Cardiac fibroblast (primary cell): Measurements from ENCODE around the gene PORCN.
"Not testable (repeated sequence)": the region's sequence is repeated elsewhere in the genome, so short reads cannot be mapped to it uniquely, and the experiment has no call there.

ENCODE experiments used
- DNase-seq, 2 donors: peaks; one replicate each; pipeline versions ENCODE4 v3.0.0 to v3.0.0-alpha.2; 2010; ENCODE audit warnings: low read depth in 2 of 2
- H3K4me3 ChIP-seq, 2 donors: replicated peaks in 1 of 2; 1 replicate in 1 of 2; 2 replicates in 1 of 2; pipeline ENCODE4 v1.5.1; 2011; ENCODE audit warnings: low read depth in 2 of 2, low read length in 2 of 2, mild to moderate bottlenecking in 2 of 2, moderate library complexity in 1 of 2
- TF ChIP-seq, protein P1 (sequence below): IDR thresholded peaks from one replicate; pipeline ENCODE4 v1.5.1; 2011; ENCODE audit warnings: low read depth, mild to moderate bottlenecking, low read length, inconsistent platforms

Gene PORCN

GRCh38 chrX:48514868-48515460, 6.2 kb downstream of the PORCN start:
- TF ChIP-seq, protein P1, sequence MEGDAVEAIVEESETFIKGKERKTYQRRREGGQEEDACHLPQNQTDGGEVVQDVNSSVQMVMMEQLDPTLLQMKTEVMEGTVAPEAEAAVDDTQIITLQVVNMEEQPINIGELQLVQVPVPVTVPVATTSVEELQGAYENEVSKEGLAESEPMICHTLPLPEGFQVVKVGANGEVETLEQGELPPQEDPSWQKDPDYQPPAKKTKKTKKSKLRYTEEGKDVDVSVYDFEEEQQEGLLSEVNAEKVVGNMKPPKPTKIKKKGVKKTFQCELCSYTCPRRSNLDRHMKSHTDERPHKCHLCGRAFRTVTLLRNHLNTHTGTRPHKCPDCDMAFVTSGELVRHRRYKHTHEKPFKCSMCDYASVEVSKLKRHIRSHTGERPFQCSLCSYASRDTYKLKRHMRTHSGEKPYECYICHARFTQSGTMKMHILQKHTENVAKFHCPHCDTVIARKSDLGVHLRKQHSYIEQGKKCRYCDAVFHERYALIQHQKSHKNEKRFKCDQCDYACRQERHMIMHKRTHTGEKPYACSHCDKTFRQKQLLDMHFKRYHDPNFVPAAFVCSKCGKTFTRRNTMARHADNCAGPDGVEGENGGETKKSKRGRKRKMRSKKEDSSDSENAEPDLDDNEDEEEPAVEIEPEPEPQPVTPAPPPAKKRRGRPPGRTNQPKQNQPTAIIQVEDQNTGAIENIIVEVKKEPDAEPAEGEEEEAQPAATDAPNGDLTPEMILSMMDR, result no peak
- DNase-seq, result no peak
- no peak overlapping the region for H3K4me3 ChIP-seq

DNA sequence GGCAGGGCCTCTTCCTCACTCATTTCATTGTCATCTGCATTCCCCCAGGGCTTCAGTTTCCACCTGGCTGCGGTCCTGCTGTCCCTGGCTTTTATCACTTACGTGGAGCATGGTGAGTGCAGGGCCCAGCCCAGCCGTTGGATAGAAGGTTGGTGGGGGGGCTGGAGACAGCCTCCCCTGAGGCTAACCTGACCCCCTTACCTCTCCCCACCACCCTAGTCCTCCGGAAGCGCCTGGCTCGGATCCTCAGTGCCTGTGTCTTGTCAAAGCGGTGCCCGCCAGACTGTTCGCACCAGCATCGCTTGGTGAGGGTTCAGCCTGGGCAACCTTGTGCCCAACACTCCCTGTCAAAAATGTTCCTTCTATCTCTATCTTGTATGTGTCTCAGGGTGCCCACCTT, 7.0 kb downstream of the PORCN start:
- TF ChIP-seq, protein P1, result no peak
- no peak for DNase-seq
- no peak overlapping the region for H3K4me3 ChIP-seq

DNA sequence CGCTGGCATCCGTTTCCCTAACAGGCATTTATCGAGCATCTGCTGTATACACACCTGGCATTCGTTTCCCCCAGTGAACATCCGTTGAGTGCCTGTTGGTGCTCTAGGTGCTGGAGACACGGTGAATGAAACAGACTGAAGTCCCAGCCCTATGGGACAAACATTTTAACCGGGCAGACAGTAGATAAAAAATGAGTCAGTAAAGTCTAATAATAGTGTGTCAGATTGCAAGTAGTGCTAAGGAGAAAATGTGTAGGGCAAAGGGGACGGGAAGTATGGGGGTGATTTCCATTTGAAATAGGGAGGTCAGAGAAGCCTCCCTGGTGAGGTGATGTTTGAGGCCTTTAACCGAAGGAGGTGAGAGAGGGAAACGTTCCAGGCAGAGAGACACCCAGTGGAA, 7.5 kb downstream of the PORCN start:
- DNase-seq, result no peak
- H3K4me3 ChIP-seq, result no peak overlapping the region
- TF ChIP-seq, protein P1, result no peak

- DNase-seq, result no peak
- no peak overlapping the region for H3K4me3 ChIP-seq
- TF ChIP-seq, protein P1, result no peak
Measured at GRCh38 chrX:48516987-48517386, 8.2 kb downstream of the PORCN start.

DNA sequence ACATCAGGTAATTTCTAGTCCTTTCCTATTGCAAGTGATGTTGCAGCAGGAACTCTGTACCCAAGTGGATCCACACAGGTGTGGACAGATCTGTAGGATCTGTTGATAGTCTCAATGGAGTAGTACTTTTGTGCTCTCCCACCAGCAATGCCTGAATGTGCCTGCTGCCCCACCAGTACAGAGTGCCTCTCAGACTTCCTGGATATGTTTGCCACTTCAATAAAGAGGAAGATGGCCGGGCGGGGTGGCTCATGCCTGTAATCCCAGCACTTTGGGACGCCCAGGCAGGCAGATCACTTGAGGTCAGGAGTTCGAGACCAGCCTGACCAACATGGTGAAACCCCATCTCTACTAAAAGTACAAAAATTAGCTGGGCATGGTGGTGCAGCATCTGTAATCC, 10.7 kb downstream of the PORCN start:
- H3K4me3 ChIP-seq, DNase-seq: not testable (repeated sequence)

DNA sequence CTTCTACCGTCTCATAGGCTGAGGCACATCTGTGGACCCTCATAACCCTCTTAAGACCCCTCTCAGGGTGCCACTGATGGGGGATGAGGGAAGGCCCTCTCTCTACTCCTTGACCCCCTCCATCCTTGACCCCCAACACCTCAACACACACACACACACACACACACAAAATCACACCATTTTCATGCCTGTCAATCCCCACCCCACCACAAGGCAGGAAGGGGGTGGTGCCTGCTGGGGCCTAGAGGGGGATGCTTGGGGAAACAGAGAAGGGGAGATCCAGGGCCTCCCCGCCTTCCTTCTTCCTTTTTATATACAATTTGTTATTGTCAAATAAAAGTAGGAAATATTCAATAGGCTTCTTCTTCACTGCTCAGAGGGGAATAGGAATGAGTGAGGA, 11.7 kb downstream of the PORCN start:
- TF ChIP-seq, protein P1, result no peak
- no peak overlapping the region for H3K4me3 ChIP-seq
- DNase-seq, result no peak

DNA sequence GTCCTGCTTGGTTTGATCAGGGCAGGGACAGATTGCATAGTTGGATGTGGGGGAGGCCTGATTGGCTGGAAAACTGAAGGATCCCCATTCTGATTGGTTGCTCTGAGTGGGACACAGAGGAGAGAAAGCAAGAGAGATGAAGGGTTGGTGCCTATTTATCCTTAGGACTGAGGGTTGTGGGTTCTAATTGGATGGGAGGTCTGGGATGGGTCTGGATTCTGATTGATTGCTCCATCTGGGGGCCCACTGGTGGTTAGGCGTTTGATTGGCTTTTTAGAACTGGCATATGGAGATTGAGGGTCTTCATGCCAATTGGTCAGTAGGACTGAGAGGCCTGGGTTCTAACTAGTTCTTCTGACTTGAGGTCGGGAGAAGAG, 12.2 kb downstream of the PORCN start:
- DNase-seq, result no peak
- TF ChIP-seq, protein P1, result no peak
- H3K4me3 ChIP-seq, result no peak overlapping the region
